Measurements from ENCODE around the gene ADAMTS2.
"Not testable (repeated sequence)": the region's sequence is repeated elsewhere in the genome, so short reads cannot be mapped to it uniquely, and the experiment has no call there.

The ADAMTS2 gene

DNA sequence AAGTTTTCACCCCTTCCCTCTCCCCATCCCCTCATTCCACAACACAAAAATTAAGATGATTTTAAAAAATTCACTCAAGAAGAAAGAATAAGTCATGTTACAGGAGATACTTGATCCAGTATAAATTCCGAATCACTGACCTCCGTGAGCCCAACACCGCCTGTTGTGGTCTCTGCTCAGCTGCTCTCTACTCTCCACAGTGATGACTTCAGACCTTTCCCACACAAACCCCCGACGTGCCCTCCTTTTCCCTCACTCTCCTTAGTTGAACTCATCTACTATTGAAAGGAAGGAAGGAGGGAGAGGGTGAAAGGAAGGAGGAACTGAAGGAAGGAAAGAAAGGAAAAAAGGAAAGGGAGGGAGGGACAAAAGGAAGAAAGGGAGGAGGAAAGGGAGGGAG lies 230.0 kb downstream of the ADAMTS2 start:
- H3K4me3 ChIP-seq (ENCODE audit: low read depth in 1 of 2, low read length in 2 of 2) = peak overlapping the region in 1 of 2 donors; percentile 41
- H3K4me1 ChIP-seq (ENCODE audit: control insufficient read depth in 1 of 2, insufficient read depth in 2 of 2, low read length in 2 of 2) = no peaks in the 10 kb centered on the region
- H3K36me3 ChIP-seq (ENCODE audit: control insufficient read depth in 1 of 2, insufficient read depth in 2 of 2, low read length in 2 of 2) = peaks cover 6 to 18% of the 10 kb centered on the region in 2 donors
- H3K27ac ChIP-seq (ENCODE audit: low read length) = no peak overlapping the region
- H3K9me3 ChIP-seq (ENCODE audit: control insufficient read depth in 1 of 2, low read length in 2 of 2) = peaks cover 27 to 56% of the 10 kb centered on the region in 2 donors
- no peaks in the 10 kb centered on the region for H3K27me3 ChIP-seq (ENCODE audit: low read depth, low read length)

DNA sequence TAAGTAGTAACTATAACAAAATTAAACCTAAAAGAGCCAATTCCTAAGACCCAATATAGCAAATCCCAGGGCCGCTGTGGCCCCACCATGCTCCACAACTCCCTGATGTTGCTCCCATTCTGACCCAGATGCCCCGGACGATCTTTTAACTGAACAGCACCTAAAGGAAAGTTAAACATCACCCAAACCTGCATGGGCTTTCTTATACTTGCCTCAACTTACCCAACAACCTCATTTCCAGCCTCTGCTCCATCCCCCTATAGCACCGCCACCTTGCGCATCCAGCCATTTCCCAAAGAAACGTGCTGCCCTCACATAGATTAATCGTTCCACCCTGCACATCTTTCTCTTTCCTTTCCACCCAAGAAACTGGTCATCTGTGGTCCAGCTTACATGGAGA lies 230.5 kb downstream of the ADAMTS2 start:
- Histone ChIP-seq H3K27ac (ENCODE audit: low read length) (no peak overlapping the region), H3K4me3 (ENCODE audit: low read depth in 1 of 2, low read length in 2 of 2) (peak overlapping the region in 1 of 2 donors; percentile 41), H3K36me3 (ENCODE audit: control insufficient read depth in 1 of 2, insufficient read depth in 2 of 2, low read length in 2 of 2) (peaks cover 6 to 18% of the 10 kb centered on the region in 2 donors), H3K9me3 (ENCODE audit: control insufficient read depth in 1 of 2, low read length in 2 of 2) (peaks cover 27 to 60% of the 10 kb centered on the region in 2 donors), H3K4me1 (ENCODE audit: control insufficient read depth in 1 of 2, insufficient read depth in 2 of 2, low read length in 2 of 2) (no peaks in the 10 kb centered on the region), H3K27me3 (ENCODE audit: low read depth, low read length) (no peaks in the 10 kb centered on the region)

DNA sequence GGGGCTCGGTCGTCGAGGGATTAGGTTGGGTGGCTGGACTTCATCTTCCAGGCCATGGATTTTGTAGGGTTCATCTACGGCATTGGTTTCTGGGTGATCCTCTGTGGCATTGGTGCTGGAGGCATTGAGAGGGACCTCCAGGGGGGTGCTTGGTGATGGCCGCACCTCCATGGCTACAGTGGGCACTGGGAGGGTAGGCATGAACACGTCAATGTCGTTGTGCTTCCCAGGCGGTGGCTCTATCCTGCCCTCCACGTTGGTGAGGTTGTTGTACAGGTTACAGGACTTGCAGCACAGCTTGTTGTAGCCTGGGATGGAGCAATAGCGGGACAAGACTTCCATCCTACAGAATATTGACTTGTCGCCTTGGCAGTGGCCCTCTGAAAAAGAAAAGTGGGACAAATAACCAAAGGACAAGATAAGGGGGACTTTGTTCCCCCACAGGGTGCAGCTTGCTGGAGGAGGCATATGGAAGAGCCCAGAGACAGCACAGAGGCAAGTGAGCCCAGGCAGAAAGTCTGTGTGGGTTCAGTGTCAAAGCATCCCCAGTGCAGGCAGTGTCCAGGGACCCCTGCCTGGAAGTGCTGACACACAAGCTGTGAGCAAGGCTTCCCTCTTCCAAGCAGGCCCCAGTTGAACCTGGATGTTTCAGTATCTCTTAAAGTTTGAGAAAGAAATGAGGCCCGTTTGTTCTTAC lies 231.2 kb downstream of the ADAMTS2 start:
- peaks cover 6 to 18% of the 10 kb centered on the region in 2 donors for H3K36me3 ChIP-seq (ENCODE audit: control insufficient read depth in 1 of 2, insufficient read depth in 2 of 2, low read length in 2 of 2)
- no peak overlapping the region for H3K27ac ChIP-seq (ENCODE audit: low read length)
- no peaks in the 10 kb centered on the region for H3K4me1 ChIP-seq (ENCODE audit: control insufficient read depth in 1 of 2, insufficient read depth in 2 of 2, low read length in 2 of 2)
- H3K4me3 ChIP-seq (ENCODE audit: low read depth in 1 of 2, low read length in 2 of 2) = peak overlapping the region in 1 of 2 donors; percentile 2
- H3K27me3 ChIP-seq (ENCODE audit: low read depth, low read length) = no peaks in the 10 kb centered on the region
- peaks cover 27 to 64% of the 10 kb centered on the region in 2 donors for H3K9me3 ChIP-seq (ENCODE audit: control insufficient read depth in 1 of 2, low read length in 2 of 2)

DNA sequence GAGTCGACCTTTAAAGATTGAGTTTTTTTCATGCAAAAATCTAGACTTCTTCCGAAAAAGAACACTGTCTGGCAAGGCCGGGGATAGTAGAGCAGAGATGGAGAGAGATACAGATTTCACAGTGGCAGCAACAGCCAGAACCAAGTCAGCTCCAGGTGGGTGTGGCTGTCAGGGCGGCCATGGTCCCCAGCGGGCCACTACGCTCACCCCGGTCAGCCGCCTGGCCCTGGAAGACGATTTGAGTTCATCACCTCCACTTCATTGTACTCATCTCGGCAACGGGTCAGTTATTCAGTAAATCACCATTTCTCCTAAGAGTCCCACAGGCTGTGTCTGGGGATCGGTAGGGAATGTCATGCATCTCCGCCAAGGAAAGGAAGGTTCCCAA lies 232.1 kb downstream of the ADAMTS2 start:
- no peak overlapping the region for H3K27ac ChIP-seq (ENCODE audit: low read length)
- peak overlapping the region in 1 of 2 donors; percentile 2 for H3K4me3 ChIP-seq (ENCODE audit: low read depth in 1 of 2, low read length in 2 of 2)
- no peaks in the 10 kb centered on the region for H3K27me3 ChIP-seq (ENCODE audit: low read depth, low read length)
- peaks cover 6 to 18% of the 10 kb centered on the region in 2 donors for H3K36me3 ChIP-seq (ENCODE audit: control insufficient read depth in 1 of 2, insufficient read depth in 2 of 2, low read length in 2 of 2)
- H3K9me3 ChIP-seq (ENCODE audit: control insufficient read depth in 1 of 2, low read length in 2 of 2) = peaks cover 27 to 70% of the 10 kb centered on the region in 2 donors
- H3K4me1 ChIP-seq (ENCODE audit: control insufficient read depth in 1 of 2, insufficient read depth in 2 of 2, low read length in 2 of 2) = no peaks in the 10 kb centered on the region

DNA sequence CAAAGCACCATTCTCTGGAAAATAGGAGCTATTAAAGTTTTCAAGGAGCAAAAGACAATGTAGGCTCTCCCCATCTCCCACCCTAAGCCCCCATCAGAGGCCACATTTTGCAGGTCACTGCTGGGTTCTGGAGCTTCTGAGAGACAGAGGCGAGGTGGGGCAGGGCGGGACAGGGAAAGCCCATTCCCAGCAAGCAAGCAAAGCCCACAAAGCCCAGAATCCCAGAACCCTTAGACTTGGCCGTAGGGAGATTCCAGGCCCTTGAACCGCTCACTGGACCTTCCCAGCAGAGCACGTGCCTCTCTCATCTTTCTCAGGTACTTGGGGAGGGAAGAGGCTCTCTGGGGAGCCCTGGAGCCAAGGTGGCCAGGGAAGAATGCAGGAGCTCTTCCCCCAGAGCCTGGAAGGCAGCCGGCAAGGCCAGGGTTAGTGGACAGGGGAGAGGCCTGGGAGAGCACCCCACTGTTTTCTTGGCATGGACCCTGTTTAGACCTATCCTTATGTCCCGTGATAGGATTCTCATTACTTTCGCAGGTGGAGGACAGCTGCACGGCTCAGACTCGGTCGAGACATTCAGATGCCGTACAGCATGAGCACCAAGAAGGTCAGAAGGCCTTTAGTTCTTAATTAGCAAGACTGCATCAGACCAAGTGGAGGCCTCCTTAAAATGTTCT lies 232.7 kb downstream of the ADAMTS2 start:
- Histone ChIP-seq H3K4me1 (ENCODE audit: control insufficient read depth in 1 of 2, insufficient read depth in 2 of 2, low read length in 2 of 2) (no peaks in the 10 kb centered on the region), H3K9me3 (ENCODE audit: control insufficient read depth in 1 of 2, low read length in 2 of 2) (peaks cover 27 to 75% of the 10 kb centered on the region in 2 donors), H3K27me3 (ENCODE audit: low read depth, low read length) (no peaks in the 10 kb centered on the region), H3K4me3 (ENCODE audit: low read depth in 1 of 2, low read length in 2 of 2) (peak overlapping the region in 1 of 2 donors; percentile 30), H3K27ac (ENCODE audit: low read length) (no peak overlapping the region), H3K36me3 (ENCODE audit: control insufficient read depth in 1 of 2, insufficient read depth in 2 of 2, low read length in 2 of 2) (peaks cover 6 to 18% of the 10 kb centered on the region in 2 donors)

DNA sequence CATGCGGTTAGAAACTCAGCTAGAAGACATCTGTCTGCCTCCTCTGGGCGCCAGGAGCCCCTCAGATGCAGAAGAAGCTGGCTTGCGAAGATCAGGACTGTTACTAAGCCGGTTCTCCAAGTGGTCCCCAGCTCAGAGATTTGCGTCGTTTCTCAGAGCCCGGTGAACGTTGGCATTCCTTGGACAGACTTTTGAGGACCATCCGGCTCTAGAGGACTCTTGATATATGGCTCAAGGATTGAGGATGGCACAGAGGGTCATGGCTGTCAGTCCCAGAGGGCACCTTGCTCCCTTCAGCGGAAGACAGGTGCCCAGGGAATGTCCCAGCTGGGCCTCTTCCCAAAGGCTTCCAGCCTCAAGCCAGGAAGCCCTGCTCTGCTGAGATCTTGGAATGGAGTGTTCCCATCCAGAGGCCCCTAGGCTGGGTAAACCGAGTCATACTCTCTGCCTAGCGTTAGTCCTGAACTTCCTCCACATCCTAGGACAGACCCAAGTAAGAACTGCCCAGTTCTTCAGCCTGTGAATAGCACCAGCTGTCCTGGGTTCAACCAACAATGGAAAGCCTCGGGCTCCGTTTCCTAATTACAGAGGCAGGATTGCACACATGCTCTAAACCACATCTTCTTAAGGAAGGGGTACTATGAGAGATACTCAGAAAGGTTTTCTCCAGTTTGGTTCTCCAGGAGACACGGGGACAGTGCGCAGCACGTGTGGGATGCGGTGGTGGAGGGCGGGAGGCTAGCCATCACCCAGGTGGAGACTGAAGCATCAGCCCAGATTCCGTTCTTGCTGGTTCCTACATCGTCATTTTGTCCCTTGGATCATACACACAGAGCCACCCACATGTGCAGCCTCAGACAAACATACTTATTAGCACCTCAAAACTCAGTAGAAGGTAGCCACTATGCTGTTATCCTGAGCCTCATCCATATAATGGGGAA lies 233.7 kb downstream of the ADAMTS2 start:
- no peak overlapping the region for H3K27ac ChIP-seq (ENCODE audit: low read length)
- peaks cover 24 to 82% of the 10 kb centered on the region in 2 donors for H3K9me3 ChIP-seq (ENCODE audit: control insufficient read depth in 1 of 2, low read length in 2 of 2)
- no peaks in the 10 kb centered on the region for H3K4me1 ChIP-seq (ENCODE audit: control insufficient read depth in 1 of 2, insufficient read depth in 2 of 2, low read length in 2 of 2)
- H3K27me3 ChIP-seq (ENCODE audit: low read depth, low read length) = no peaks in the 10 kb centered on the region
- H3K36me3 ChIP-seq (ENCODE audit: control insufficient read depth in 1 of 2, insufficient read depth in 2 of 2, low read length in 2 of 2) = peaks cover 6 to 18% of the 10 kb centered on the region in 2 donors
- peak overlapping the region in 1 of 2 donors; percentile 30 for H3K4me3 ChIP-seq (ENCODE audit: low read depth in 1 of 2, low read length in 2 of 2)

DNA sequence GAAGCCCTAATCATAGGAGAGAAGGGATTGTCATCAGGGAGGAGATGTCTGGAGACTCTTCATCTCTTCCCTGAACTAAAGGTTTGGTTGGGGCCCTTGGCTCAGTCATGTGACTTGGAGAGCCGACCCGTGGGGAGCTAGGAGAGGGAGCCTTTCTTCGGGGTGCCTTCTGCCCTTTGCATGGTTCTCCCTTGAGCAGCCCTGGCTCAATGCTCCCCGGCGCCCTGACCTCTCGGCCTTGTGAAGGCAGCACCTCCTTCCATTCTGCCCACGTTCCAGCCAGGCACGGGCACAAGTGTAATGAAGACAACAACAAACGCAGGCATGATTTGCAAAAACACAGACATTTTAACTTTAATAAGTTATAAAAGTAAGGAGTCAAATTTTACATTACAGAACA lies 234.7 kb downstream of the ADAMTS2 start:
- H3K36me3 ChIP-seq (ENCODE audit: control insufficient read depth in 1 of 2, insufficient read depth in 2 of 2, low read length in 2 of 2) = peaks cover 6 to 17% of the 10 kb centered on the region in 2 donors
- no peak overlapping the region for H3K4me3 ChIP-seq (ENCODE audit: low read depth in 1 of 2, low read length in 2 of 2)
- H3K9me3 ChIP-seq (ENCODE audit: control insufficient read depth in 1 of 2, low read length in 2 of 2) = peaks cover 21 to 76% of the 10 kb centered on the region in 2 donors
- no peak overlapping the region for H3K27ac ChIP-seq (ENCODE audit: low read length)
- no peaks in the 10 kb centered on the region for H3K27me3 ChIP-seq (ENCODE audit: low read depth, low read length)
- no peaks in the 10 kb centered on the region for H3K4me1 ChIP-seq (ENCODE audit: control insufficient read depth in 1 of 2, insufficient read depth in 2 of 2, low read length in 2 of 2)

DNA sequence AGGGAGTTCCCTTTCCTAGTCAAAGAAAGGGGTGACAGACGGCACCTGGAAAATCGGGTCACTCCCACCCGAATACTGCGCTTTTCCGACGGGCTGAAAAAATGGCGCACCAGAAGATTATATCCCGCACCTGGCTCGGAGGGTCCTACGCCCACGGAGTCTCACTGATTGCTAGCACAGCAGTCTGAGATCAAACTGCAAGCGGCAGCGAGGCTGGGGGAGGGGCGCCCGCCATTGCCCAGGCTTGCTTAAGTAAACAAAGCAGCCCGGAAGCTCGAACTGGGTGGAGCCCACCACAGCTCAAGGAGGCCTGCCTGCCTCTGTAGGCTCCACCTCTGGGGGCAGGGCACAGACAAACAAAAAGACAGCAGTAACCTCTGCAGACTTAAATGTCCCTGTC lies 244.0 kb downstream of the ADAMTS2 start:
- H3K4me3 ChIP-seq (ENCODE audit: low read depth in 1 of 2, low read length in 2 of 2) = peak overlapping the region in 1 of 2 donors; percentile 45
- peaks cover 10 to 38% of the 10 kb centered on the region in 2 donors for H3K9me3 ChIP-seq (ENCODE audit: control insufficient read depth in 1 of 2, low read length in 2 of 2)
- not testable (repeated sequence) for H3K27ac ChIP-seq (ENCODE audit: low read length); H3K36me3 ChIP-seq (ENCODE audit: control insufficient read depth in 1 of 2, insufficient read depth in 2 of 2, low read length in 2 of 2); H3K27me3 ChIP-seq (ENCODE audit: low read depth, low read length); H3K4me1 ChIP-seq (ENCODE audit: control insufficient read depth in 1 of 2, insufficient read depth in 2 of 2, low read length in 2 of 2)

DNA sequence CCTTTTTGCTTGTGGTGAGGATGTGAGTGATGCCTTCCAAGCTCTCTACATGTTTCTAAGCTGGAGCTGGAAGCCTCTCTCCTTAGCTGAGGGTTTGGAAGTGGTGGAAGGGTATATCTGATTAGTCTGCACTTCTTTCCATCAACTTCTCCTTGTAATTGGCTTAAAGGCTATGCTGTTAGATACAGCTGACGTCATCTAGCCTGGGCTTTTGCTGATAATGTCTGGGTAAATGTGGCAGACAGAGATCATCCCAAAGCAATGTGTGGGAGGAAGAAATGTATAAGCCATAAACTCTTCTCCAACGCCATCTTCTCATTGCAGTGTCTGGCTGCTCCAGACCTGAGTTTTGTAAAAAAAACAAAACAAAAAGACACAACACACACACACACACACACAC lies 255.8 kb downstream of the ADAMTS2 start:
- Histone ChIP-seq H3K4me1 (ENCODE audit: control insufficient read depth in 1 of 2, insufficient read depth in 2 of 2, low read length in 2 of 2) (no peaks in the 10 kb centered on the region), H3K4me3 (ENCODE audit: low read depth in 1 of 2, low read length in 2 of 2) (peak overlapping the region in 1 of 2 donors; percentile 32), H3K27me3 (ENCODE audit: low read depth, low read length) (no peaks in the 10 kb centered on the region), H3K9me3 (ENCODE audit: control insufficient read depth in 1 of 2, low read length in 2 of 2) (peaks cover 44 to 74% of the 10 kb centered on the region in 2 donors), H3K27ac (ENCODE audit: low read length) (no peak overlapping the region), H3K36me3 (ENCODE audit: control insufficient read depth in 1 of 2, insufficient read depth in 2 of 2, low read length in 2 of 2) (peaks cover 0 to under 1% of the 10 kb centered on the region in 2 donors)

DNA sequence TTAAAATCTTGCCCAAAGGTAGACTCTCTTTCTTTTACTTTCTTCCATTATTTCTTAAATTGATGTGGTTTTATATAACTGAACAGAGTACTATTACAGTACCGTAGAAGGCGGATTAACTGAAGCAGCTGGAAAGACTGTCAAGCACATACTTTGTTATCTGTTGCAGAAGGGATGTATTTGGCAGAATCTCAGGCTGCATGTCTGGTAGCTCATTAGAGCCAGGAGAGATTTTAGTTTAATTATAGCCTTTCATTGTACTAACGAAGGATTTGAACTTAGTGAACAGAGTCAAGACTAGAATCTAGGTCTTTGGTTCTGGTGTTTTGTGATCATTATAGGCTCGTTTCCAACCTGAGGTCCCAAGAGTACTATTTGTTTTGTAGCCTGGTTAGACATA lies 264.5 kb downstream of the ADAMTS2 start:
- H3K36me3 ChIP-seq (ENCODE audit: control insufficient read depth in 1 of 2, insufficient read depth in 2 of 2, low read length in 2 of 2) = peaks cover 34 to 72% of the 10 kb centered on the region in 2 donors
- no peak overlapping the region for H3K27ac ChIP-seq (ENCODE audit: low read length)
- peak overlapping the region; percentile 22 to 68 for H3K4me3 ChIP-seq (ENCODE audit: low read depth in 1 of 2, low read length in 2 of 2)
- no peaks in the 10 kb centered on the region for H3K27me3 ChIP-seq (ENCODE audit: low read depth, low read length)
- peaks cover 82 to 91% of the 10 kb centered on the region in 2 donors for H3K9me3 ChIP-seq (ENCODE audit: control insufficient read depth in 1 of 2, low read length in 2 of 2)
- H3K4me1 ChIP-seq (ENCODE audit: control insufficient read depth in 1 of 2, insufficient read depth in 2 of 2, low read length in 2 of 2) = no peaks in the 10 kb centered on the region

Measured in muscle layer of duodenum (tissue), 2 donors.